NCI-H2171 (cell line): ENCODE results near the gene VPS9D1.
"Not testable (repeated sequence)": the region's sequence is repeated elsewhere in the genome, so short reads cannot be mapped to it uniquely, and the experiment has no call there.

Experiments used
- DNase-seq: peaks from one replicate; lab custom pipeline; 2025; lab: John Stamatoyannopoulos, UW

Gene VPS9D1

GRCh38 chr16:89693931-89694783 lies 26.5 kb downstream of the VPS9D1 start:
- DNase-seq = no peak

DNA sequence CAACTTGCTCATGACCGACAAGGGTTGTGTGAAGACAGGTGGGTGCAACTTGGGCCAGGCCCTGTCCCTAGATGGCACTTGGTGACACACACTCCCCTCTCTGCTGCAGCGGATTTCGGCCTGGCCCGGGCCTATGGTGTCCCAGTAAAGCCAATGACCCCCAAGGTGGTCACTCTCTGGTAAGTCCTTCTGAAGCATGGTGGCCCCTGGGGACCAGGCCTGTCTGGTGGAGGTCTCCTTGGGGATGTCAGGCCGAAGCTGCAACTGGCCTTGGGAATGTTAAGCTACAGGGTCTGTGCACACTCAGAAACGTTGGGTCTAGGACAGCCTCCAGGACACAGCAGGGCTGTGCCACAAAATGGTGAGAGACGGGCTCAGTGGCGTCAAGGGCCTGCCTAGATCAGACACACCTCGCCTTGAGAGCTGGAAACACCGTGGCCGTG lies 27.4 kb downstream of the VPS9D1 start:
- DNase-seq = no peak

GRCh38 chr16:89691986-89692569 lies 28.6 kb downstream of the VPS9D1 start:
- no peak for DNase-seq

- DNase-seq = no peak
Measured at GRCh38 chr16:89691231-89691985, 29.3 kb downstream of the VPS9D1 start.

GRCh38 chr16:89690392-89690901 lies 30.3 kb downstream of the VPS9D1 start:
- DNase-seq = no peak

DNA sequence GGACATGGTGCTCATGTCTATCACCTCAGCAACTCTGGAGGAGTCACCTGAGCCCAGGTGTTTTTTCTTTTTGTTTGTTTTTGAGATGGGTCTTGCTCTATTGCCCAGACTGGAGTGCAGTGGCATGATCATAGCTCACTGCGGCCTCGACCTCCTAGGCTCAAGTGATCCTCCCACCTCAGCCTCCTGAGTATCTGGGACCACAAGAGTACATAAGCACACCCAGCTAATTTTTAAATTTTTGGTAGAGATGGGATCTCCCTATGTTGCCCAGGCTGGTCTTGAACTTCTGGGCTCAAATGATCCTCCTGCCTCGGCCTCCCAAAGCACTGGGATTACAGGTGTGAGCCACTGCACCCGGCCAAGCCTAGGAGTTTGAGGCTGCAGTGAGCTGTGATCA lies 31.1 kb downstream of the VPS9D1 start:
- DNase-seq = not testable (repeated sequence)

DNA sequence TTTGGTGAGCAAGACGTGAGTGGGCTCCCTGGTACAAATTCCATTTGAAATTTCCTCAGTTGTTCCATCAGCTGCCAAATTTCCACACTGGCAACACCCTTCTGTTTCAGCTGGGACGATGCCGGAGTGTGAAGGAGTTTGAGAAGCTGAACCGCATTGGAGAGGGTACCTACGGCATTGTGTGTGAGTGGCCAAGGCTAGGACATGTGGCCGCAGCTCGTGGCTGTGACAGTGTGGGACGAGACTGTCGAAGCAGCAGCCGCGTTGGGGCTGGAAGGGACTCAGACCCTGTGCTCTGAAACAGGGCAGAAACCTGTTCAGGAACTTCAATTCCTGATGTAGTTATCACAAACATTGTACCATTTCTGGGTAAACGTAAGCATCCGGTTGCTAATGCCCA lies 31.6 kb downstream of the VPS9D1 start:
- no peak for DNase-seq

- DNase-seq = no peak
Measured at GRCh38 chr16:89688395-89688794, 32.3 kb downstream of the VPS9D1 start.

- DNase-seq = no peak
Measured at GRCh38 chr16:89687092-89687940, 33.4 kb downstream of the VPS9D1 start.

DNA sequence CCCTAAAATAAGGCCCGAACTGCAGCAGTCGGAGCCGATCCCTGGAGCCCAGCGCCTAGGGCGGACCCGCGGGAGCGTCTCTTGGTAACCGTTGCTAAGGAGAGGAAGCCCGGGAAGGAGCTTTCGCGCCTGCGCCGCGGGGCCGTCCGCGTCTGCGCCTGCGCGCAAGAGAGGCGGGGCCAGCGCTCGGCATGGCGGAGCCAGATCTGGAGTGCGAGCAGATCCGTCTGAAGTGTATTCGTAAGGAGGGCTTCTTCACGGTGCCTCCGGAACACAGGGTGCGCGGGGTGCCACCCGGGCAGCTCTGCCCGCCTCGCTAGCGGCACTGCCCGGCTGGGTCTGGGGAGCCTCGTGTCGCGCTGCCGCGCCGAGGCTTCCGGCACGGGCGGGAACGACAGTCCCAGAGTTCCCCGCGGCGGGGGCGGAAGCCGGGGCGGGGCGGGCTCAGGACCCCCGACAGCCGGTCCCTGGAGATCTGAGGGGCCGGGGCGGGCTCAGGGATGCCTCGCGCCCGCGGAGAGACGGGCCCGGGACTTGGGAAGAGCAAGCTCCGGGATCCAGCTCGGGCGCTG lies 34.1 kb downstream of the VPS9D1 start, which contains the start of gene CDK10:
Gene CDK10 (plus strand): TSS at position 170 of the 572 bp plus-strand sequence. CDS start 22 bp downstream, at position 192.
- peak; percentile 84 for DNase-seq

GRCh38 chr16:89685916-89686315 lies 34.8 kb downstream of the VPS9D1 start:
- no peak for DNase-seq

GRCh38 chr16:89678258-89678657 lies 42.4 kb downstream of the VPS9D1 start:
- no peak for DNase-seq

DNA sequence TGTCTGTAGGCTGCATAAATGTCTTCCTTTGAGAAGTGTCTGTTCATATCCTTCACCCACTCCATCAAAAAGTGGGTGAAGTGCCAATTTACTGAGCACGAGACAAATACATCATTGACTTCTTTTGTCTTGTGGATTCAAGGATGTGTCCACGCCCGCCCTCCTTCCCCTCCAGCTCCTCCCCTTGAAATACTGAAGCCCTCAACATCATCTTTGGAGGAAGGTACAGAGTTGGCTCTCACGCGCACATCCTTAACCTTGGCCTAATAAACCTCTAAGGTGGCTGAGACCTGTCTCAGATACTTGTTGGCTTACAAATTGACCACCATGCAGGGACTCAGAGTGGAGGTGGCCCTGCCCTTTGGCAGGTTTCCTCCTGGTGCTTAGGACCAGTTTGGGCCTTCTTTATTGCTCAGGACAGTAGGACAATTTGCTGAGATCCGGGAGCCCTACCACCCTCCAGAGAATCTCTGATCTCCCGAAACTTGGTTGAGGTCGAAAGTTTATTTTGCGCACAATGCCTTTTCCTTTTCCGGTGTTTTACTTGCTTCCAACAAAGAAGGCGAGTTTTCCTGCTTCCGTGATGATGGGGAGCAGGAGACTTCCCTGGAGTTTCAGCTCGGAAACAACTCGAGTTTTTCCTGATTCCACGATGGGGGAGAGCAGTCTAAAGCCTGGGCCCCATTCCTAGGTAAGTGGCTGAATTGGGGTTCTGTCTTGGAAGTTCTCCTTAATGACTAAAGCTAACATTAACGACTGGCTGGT lies 48.3 kb downstream of the VPS9D1 start:
- DNase-seq = no peak

DNA sequence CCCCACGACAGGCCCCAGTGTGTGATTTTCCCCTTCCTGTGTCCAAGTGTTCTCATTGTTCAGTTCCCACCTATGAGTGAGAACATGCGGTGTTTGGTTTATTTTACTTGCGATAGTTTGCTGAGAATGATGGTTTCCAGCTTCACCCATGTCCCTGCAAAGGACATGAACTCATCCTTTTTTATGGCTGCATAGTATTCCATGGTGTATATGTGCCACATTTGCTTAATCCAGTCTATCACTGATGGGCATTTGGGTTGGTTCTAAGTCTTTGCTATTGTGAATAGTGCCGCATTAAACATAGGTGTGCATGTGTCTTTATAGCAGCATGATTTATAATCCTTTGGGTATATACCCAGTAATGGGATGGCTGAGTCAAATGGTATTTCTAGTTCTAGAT lies 49.1 kb downstream of the VPS9D1 start:
- not testable (repeated sequence) for DNase-seq

DNA sequence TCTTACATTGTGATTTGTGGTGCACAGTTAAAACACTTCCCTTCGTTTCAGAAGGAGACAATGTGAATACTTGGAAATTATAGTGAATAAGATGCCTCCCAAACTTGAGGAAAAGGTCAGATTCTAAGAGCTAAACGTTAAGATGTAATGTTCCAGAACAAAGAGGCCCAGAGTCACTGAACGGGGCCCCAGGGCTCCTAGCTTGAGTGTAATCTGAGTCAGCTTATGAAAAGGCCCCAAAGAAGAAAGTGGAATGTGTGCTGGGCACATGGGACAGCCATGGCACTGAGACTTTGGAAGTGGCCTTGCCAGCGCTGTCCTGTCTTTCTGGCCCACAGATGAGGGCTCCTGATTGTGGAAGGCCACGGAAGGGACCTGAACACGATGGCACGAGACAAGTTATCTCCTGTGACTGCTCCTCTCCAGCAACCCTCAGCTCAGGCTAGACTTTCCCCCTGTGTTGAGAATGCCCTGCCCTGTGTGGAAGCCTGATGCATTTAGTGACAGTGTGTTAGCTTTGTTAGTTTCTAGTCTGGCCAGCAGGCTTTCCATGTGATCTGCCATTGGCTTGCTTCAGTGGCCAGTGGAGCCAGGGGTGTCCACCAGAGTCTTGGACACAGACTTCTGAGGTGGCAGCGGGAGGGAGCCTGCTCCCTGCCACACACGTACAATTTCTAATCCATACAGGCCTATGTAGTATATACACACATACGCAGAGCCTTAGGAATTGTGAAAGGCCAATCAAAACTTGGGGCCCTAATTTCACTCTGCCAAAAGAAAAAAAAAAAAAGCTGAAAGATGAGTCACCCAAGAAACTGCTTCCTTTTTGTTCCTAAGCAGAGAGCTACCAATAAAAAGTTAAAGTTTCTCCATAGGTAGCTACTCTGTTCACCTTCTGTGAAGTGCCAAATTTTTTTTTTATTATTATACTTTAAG lies 49.9 kb downstream of the VPS9D1 start:
- no peak for DNase-seq

DNA sequence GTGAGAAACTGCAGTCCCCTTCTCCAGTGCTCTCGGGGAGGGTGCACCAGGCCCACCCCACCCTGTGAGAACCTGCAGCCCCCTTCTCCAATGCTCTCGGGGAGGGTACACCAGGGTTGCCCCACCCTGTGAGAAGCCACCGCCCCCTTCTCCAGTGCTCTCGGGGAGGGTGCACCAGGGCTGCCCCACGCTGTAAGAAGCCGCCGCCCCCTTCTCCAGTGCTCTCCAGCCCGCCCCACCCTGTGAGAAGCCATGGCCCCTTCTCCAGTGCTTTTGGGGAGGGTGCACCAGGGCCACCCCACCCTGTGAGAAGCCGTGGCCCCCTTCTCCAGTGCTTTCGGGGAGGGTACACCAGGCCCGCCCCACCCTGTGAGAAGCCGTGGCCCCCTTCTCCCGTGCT lies 50.9 kb downstream of the VPS9D1 start:
- no peak for DNase-seq

GRCh38 chr16:89668790-89669158 lies 51.9 kb downstream of the VPS9D1 start:
- no peak for DNase-seq

GRCh38 chr16:89667633-89668032 lies 53.1 kb downstream of the VPS9D1 start:
- no peak for DNase-seq

- not testable (repeated sequence) for DNase-seq
Measured at GRCh38 chr16:89667000-89667399, 53.7 kb downstream of the VPS9D1 start.
